ENCODE measurements around the gene CYTH1.

The CYTH1 gene

DNA sequence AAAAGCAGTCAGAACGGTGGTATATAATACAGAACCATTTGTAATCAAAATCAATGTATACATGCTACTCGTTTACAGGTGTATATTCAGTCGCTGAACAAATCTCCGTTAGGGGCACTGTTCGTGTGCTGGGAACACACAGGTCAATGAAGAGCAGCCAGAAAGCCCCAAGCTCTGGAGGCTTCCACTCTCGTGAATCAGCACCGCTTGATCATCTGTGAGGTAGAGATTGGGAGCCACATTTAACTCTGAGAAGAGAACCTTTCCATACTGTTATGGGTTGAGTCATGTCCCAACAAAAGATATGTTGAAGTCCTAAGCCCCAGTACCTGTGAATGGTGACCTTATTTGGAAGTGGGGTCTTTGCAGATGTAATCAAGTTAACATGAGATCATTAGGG, 5.4 kb upstream of the CYTH1 start:
- no peaks in the 10 kb centered on the region for H4K20me1 ChIP-seq (ENCODE audit: insufficient read depth)
- H3K9ac ChIP-seq = no peak overlapping the region
- H3K27ac ChIP-seq = no peak overlapping the region
- H3K4me3 ChIP-seq (IDR thresholded peaks at IDR 0.05; ENCODE audit: insufficient read depth, low read depth, low read length) = no peak overlapping the region
- TF ChIP-seq, protein P1, sequence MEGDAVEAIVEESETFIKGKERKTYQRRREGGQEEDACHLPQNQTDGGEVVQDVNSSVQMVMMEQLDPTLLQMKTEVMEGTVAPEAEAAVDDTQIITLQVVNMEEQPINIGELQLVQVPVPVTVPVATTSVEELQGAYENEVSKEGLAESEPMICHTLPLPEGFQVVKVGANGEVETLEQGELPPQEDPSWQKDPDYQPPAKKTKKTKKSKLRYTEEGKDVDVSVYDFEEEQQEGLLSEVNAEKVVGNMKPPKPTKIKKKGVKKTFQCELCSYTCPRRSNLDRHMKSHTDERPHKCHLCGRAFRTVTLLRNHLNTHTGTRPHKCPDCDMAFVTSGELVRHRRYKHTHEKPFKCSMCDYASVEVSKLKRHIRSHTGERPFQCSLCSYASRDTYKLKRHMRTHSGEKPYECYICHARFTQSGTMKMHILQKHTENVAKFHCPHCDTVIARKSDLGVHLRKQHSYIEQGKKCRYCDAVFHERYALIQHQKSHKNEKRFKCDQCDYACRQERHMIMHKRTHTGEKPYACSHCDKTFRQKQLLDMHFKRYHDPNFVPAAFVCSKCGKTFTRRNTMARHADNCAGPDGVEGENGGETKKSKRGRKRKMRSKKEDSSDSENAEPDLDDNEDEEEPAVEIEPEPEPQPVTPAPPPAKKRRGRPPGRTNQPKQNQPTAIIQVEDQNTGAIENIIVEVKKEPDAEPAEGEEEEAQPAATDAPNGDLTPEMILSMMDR (conservative IDR thresholded peaks at IDR 0.05; ENCODE audit: low read depth, low read length) = no peak
- H3K4me2 ChIP-seq = no peak overlapping the region
- H2AFZ ChIP-seq (ENCODE audit: low read depth) = no peak overlapping the region
- H3K4me1 ChIP-seq (ENCODE audit: low read depth, poor library complexity, severe bottlenecking) = peaks cover 44% of the 10 kb centered on the region
- H3K79me2 ChIP-seq (ENCODE audit: insufficient read depth, low read depth) = no peaks in the 10 kb centered on the region
- H3K27me3 ChIP-seq (ENCODE audit: insufficient read depth, low read depth) = no peaks in the 10 kb centered on the region
- no peaks in the 10 kb centered on the region for H3K36me3 ChIP-seq (ENCODE audit: insufficient read depth)

DNA sequence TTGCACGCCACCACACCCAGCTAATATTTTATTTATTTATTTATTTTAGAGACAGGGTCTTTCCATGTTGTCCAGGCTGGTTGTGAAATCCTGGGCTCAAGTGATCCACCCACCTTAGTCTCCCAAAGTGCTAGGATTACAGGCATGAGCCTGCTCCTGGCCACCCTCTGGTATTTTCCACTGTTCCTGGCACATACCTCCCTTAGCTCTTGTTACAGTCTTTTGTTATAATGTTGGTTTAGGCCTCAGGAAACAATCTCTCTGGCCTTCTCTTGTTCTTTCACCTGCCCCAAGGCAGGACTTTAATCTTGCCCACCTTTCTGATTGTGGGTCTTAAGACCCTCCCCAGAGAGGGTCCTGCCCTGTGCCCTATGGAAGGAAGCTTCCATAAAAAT, 3.6 kb upstream of the CYTH1 start:
- Histone ChIP-seq H4K20me1 (ENCODE audit: insufficient read depth) (no peaks in the 10 kb centered on the region), H3K27ac (peak overlapping the region; percentile 49), H3K4me2 (peak overlapping the region; percentile 49), H3K79me2 (ENCODE audit: insufficient read depth, low read depth) (peaks cover 13% of the 10 kb centered on the region), H3K27me3 (ENCODE audit: insufficient read depth, low read depth) (no peaks in the 10 kb centered on the region), H3K4me1 (ENCODE audit: low read depth, poor library complexity, severe bottlenecking) (peaks cover 44% of the 10 kb centered on the region), H3K36me3 (ENCODE audit: insufficient read depth) (no peaks in the 10 kb centered on the region), H2AFZ (ENCODE audit: low read depth) (no peak overlapping the region), H3K9ac (no peak overlapping the region), H3K4me3 (IDR thresholded peaks at IDR 0.05; ENCODE audit: insufficient read depth, low read depth, low read length) (no peak overlapping the region)
- TF ChIP-seq, protein P1 (conservative IDR thresholded peaks at IDR 0.05; ENCODE audit: low read depth, low read length) = no peak

DNA sequence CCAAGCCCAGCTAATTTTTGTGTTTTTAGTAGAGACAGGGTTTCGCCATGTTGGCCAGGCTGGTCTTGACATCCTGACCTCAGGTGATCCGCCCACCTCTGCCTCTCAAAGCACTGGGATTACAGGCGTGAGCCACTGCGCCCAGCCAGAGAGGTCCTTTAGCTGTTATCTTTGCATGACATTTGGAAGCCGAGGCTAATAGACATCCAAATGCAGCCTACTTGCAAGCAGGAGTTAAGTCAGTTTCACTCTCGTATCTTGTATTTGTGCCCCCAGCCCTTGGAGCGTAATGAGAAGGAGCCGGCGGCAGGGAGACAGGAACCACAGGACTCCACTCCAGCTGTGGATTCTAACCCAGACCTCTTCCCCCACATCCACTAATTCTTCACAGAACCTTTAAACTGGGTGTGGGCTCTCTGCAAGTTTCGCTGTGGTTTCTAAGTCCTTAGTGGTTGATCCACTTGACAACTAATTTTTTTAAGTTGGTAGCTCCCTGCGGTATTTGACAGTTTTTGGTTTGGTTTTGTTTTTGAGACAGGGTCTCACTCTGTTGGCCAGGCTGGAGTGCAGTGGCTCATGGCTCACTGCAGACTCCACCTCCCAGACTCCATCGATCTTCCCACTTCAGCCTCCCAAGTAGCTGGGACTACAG, 3.1 kb upstream of the CYTH1 start:
- Histone ChIP-seq H3K9ac (no peak overlapping the region; the same call in 1 of the 2 replicates), H4K20me1 (ENCODE audit: insufficient read depth) (no peaks in the 10 kb centered on the region), H3K4me2 (peak overlapping the region; percentile 49), H3K36me3 (ENCODE audit: insufficient read depth) (no peaks in the 10 kb centered on the region), H2AFZ (ENCODE audit: low read depth) (no peak overlapping the region), H3K4me3 (IDR thresholded peaks at IDR 0.05; ENCODE audit: insufficient read depth, low read depth, low read length) (no peak overlapping the region), H3K4me1 (ENCODE audit: low read depth, poor library complexity, severe bottlenecking) (peaks cover 49% of the 10 kb centered on the region), H3K27ac (peak overlapping the region; percentile 49), H3K79me2 (ENCODE audit: insufficient read depth, low read depth) (peaks cover 18% of the 10 kb centered on the region), H3K27me3 (ENCODE audit: insufficient read depth, low read depth) (no peaks in the 10 kb centered on the region)
- TF ChIP-seq, protein P1 (conservative IDR thresholded peaks at IDR 0.05; ENCODE audit: low read depth, low read length) = no peak

DNA sequence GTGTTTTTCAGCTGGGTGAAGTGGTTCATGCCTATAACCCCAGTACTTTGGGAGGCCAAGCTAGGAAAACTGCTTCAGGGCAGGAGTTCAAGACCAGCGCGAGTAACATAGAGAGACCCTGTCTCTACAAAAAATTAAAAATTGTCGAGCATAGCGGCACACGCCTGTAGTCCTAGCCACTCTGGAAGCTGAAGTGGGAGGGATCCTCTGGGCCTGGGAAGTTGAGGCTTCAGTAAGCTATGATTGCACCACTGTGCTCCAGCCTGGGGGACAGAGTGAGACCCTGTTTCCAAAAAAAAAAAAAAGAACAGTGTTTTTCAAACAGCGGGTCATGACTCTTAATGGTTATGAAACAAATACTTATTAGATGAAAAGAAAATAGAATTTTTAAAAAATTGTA, 2.3 kb upstream of the CYTH1 start:
- peak overlapping the region; percentile 8; the same call in 1 of the 2 replicates for H3K27ac ChIP-seq
- peaks cover 56% of the 10 kb centered on the region for H3K4me1 ChIP-seq (ENCODE audit: low read depth, poor library complexity, severe bottlenecking)
- no peak overlapping the region for H3K4me3 ChIP-seq (IDR thresholded peaks at IDR 0.05; ENCODE audit: insufficient read depth, low read depth, low read length)
- peaks cover 26% of the 10 kb centered on the region for H3K79me2 ChIP-seq (ENCODE audit: insufficient read depth, low read depth)
- TF ChIP-seq, protein P1 (conservative IDR thresholded peaks at IDR 0.05; ENCODE audit: low read depth, low read length) = no peak
- no peak overlapping the region for H2AFZ ChIP-seq (ENCODE audit: low read depth)
- no peaks in the 10 kb centered on the region for H3K36me3 ChIP-seq (ENCODE audit: insufficient read depth)
- H3K9ac ChIP-seq = no peak overlapping the region
- peak overlapping the region; percentile 58; the same call in 1 of the 2 replicates for H3K4me2 ChIP-seq
- no peaks in the 10 kb centered on the region for H4K20me1 ChIP-seq (ENCODE audit: insufficient read depth)
- H3K27me3 ChIP-seq (ENCODE audit: insufficient read depth, low read depth) = no peaks in the 10 kb centered on the region

All from KMS-11 (cell line).